Vagina (tissue), 2 donors: ENCODE results near the gene C10orf90.

ENCODE experiments used
- CTCF ChIP-seq, 3 experiments: fragments of 450-650 bp in 2 of 3; fragments of 200-600 bp in 1 of 3; sonication (generic) in 1 of 3; IDR thresholded peaks; one replicate each; pipeline ENCODE4 v1.5.1; 2017 to 2019; ENCODE audit warnings: antibody characterized with exemption in 3 of 3, mild to moderate bottlenecking in 2 of 3, moderate library complexity in 2 of 3
- POLR2A ChIP-seq, 2 donors: fragments of 450-650 bp; IDR thresholded peaks; one replicate each; pipeline ENCODE4 v1.6.1; 2017; ENCODE audit warnings: antibody characterized with exemption in 2 of 2, mild to moderate bottlenecking in 2 of 2, moderate library complexity in 2 of 2

DNA sequence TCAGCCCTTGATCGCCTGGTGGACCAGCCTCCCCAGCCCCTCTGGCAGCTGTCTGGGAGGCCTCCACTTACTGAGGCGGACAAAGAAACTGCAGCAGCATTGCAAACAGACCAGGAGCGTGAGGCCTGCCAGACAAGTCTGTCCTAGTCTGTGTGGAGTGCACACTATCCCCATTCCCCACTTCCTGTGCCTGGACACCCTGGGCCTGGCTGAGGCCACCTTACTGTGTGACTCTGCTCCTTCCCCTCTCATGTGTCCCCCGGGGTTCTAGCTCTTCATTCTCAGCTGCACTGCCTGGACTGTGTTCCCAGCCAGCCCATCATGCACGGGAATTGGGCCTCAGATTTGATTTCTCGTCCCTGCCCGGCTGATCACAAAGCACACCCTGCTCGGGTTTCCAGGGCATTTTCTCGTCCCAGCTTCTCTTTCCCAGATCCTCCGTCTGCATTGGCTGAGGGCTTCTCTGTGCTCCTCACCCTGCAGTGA, 16.7 kb upstream of the C10orf90 start:
- TF ChIP-seq CTCF (IDR thresholded peaks at IDR 0.05) (no peak), POLR2A (IDR thresholded peaks at IDR 0.05) (no peak)
